T-helper 9 cell (primary cell): Measurements from ENCODE around the gene TMEM168.
"Not testable (repeated sequence)": the region's sequence is repeated elsewhere in the genome, so short reads cannot be mapped to it uniquely, and the experiment has no call there.

Experiments used
- DNase-seq: peaks from one replicate; pipeline ENCODE4 v3.0.0-alpha.2; 2020
- total RNA-seq, 2 donors: gene quantifications; one replicate each; lab custom pipeline; 2026; lab: John Stamatoyannopoulos, UW

Gene TMEM168, protein sequence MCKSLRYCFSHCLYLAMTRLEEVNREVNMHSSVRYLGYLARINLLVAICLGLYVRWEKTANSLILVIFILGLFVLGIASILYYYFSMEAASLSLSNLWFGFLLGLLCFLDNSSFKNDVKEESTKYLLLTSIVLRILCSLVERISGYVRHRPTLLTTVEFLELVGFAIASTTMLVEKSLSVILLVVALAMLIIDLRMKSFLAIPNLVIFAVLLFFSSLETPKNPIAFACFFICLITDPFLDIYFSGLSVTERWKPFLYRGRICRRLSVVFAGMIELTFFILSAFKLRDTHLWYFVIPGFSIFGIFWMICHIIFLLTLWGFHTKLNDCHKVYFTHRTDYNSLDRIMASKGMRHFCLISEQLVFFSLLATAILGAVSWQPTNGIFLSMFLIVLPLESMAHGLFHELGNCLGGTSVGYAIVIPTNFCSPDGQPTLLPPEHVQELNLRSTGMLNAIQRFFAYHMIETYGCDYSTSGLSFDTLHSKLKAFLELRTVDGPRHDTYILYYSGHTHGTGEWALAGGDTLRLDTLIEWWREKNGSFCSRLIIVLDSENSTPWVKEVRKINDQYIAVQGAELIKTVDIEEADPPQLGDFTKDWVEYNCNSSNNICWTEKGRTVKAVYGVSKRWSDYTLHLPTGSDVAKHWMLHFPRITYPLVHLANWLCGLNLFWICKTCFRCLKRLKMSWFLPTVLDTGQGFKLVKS
- total RNA-seq: 19.8 to 35.0 reads per million in 2 donors

DNA sequence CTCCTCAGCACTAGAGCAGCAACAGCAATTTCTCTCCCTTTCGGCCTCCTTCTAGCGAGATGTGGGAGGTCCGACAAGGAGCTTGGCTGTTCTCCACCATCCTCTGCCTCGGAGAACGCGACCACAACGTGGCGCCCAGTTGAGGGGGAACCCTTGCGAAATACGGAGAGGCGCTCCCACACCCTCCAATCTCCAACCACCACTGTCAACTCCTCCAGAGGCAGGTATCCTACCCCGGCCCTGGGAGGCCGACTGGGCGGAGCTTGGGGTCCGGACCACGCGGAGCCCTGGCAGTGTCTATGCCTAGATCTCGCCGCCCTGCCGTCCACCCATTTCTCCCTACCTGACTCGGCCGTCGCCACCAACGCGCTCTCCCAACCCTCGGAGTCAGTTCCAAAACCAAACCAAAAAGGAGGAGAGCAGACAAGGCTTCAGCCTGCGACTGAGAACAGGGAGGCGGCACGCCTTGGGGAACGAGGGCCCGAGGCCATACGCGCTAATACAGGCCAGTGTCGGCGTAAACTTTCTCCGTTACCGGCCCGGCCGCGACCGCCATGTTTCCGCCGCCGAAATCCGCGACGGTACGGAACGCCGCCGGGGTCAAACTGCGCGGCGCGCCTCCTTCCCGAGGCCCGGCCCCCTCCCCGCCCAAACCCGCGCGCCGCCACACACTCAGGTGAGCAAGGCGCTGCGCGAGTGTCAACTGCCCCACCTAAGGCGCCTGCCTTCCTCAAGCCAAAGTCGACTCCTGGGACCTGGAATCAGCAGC, at the start of gene TMEM168:
TSS of gene TMEM168 (minus strand) at position 577 of the 769 bp plus-strand sequence. CDS start 5,568 bp downstream, outside the sequence.
- peak; percentile 87 for DNase-seq

DNA sequence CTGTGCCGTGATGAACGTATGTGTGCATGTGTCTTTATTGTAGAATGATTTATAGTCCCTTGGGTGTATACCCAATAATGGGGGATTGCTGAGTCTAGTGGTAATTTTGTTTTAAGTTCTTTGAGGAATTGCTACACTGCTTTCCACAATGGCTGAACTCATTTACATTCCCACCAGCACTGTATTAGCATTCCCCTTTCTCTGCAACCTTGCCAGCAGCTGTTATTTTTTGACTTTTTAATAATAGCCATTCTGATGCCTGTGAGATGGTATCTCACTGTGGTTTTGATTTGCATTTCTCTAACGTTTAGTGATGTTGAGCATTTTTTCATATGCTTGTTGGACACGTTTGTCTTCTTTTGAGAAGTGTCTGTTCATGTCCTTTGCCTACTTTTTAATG, 45.7 kb upstream of the TMEM168 start:
- DNase-seq: not testable (repeated sequence)

DNA sequence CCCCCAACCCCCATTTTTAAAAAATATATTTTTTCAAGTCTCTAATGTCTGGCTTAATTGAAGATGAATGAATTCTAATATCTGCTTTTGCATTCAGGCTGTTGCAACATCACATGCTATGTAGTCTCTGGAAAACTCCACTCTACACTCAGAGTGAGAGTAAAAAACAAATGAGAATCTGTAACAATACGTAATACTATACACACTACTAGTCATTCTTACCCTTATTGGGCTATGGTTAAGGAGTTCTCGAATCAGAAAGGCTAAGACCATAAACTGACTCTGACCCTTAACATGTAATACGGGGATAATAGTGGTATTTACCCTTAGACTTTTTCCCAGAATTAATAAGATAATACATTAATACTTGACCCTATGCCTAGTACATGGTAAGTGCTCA, 42.9 kb upstream of the TMEM168 start:
- no peak for DNase-seq

DNA sequence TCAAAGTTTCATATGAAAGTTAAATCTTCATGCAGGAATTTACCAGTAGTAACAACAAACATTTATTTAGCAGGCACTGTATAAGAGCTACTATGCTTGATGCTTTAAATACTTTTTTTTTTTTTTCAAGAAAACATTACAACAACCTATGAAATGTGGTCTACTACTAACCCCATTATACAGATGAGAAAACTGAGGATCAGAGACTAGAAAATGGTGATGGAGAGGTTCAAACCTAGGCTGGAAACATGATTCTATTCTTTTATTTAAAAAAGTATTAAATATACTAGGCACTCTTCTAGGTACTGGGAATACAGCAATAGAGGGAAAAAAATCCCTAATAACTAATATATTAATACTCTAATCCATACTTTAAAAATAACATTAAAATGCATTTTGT, 40.6 kb upstream of the TMEM168 start:
- no peak for DNase-seq

DNA sequence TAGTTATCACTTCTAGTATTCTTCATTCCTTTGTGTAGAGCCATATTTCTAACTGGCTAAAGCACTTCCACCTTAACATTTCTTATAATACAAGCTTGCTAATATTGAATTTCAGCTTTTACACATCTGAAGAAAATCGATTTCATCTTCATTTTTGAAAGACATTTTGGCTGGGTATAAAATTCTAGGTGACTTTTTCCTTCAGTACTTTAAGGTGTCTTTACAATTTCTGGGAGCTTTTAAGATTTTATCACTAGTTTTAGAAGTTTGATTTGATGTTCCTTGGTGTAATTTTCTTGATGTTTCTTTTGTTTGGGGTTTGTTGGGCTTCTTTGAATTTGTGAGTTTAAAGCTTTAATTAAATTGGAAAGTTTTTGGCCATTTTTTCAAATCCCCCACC, 38.5 kb upstream of the TMEM168 start:
- DNase-seq: no peak

DNA sequence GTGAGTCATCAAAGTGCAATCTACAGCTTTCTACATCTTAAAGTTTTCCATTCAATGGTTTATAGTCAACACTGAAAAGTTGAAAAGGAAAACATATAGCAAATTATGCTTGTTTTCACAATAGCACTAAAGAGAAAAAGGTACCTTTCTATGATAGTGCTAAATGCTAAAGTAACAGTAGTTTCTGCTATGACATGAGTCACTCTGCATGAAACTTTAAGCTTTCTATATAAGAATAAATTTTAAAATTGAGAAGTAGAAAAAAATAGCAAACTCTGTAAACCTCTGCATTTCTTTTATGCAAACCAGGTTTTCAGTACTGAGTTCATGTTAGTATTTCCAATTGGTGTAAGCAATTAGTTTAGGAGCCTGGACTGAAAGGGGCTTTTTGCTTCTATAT, 31.2 kb upstream of the TMEM168 start:
- no peak for DNase-seq

DNA sequence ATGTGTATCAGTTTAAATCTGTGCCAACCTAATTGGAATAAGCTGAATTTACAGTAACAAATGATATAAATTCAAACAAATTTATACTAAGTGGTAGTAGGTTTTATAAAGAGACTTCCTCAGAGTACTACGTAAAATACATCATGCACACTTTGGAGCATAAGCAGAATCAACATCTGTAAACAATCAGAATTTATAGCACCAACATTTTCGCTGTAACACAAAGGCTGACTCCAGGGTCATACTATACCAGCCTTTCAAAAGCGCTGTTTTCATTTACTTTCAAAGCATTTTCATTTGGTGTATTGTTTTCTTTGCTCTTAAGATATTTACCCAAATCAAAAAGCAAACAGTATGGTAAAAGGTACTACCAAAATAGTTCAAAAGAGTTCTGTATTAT, 29.3 kb upstream of the TMEM168 start:
- DNase-seq: no peak

DNA sequence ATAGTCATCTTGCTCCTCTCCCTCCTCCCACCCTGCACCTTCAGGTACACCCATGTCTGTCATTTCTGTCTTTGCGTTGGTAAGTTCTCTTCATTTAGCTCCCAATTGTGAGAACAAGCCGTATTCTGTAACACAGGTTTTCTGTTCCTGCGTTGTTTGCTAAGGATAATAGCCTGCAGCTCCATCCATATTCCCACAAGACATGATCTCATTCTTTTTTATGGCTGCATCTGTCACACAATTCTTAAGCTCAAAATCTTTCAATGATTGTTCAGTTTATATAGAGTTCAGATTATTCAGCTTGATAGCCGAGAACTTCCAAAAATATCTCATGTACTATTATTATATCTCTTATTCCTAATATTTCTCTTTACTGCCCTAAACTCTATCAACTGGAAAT, 16.0 kb upstream of the TMEM168 start:
- DNase-seq: no peak

DNA sequence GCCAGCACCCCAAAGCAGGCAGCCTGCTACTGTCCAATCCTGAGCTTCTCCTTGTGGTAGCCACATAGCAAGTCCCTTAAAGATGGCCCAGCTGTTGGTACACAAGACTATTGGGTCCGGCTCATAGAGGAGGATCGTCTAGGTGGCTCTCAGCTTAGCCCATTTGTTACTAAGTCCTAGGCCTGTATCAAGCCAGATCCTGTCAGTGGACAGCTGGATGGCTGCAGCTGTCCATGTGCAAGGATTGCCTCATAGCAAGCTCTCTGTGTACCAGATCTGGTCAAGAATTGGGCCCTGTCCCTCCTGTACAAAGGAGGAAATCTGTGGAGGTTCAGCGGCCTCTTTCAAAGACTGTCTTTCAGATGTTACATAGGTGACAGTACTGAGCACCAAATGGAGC, 12.2 kb upstream of the TMEM168 start:
- DNase-seq: no peak

DNA sequence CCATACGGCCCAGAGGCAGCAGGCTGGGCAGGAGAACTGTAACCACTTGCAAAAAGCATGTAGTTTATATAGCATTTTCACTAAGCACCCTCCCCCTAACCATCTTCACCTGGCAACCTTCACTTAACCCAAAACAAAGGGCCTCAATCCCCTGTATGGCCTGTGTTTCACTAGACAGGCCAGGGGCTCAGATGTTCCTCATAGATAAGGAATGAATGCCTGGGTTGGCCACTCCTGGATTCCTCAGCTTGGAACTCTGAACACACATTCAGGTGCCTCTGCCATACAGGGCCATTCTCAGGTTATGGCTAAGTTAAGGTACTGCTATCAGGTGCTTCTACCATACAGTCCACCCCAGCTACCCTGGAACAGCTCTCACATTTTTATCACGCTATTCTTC, 10.3 kb upstream of the TMEM168 start:
- DNase-seq: no peak

DNA sequence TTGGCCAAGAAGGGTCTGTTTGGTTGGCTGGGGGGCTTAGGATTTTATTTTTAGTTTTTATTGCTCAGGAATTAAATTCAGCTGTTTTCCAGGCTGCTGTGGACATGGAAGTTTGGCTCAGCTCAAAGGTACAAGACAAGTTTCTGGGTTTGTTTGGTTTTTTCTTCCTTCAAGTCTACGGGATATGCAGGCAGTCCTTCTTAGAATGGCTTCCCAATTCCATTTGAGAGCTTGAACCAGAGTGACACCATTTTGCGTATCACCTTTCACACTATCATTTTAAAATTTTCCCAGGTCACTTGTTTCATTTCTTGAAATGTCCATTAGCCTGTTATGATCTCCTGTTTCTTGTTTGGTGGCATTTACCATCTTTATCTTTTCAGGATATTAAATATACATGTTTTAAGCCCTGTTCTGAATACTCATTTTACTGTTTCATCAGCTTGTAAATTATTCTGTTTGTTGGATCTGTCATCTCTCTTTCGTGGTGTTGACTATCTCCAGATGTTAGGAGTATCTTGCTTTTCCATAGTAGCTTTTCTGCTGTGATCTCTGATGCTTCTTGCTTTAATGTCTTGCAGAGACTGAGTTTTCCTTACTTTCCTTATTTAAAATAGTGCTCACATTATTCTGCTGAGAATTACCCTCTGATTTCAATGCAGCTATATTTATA, 9.4 kb upstream of the TMEM168 start:
- no peak for DNase-seq

DNA sequence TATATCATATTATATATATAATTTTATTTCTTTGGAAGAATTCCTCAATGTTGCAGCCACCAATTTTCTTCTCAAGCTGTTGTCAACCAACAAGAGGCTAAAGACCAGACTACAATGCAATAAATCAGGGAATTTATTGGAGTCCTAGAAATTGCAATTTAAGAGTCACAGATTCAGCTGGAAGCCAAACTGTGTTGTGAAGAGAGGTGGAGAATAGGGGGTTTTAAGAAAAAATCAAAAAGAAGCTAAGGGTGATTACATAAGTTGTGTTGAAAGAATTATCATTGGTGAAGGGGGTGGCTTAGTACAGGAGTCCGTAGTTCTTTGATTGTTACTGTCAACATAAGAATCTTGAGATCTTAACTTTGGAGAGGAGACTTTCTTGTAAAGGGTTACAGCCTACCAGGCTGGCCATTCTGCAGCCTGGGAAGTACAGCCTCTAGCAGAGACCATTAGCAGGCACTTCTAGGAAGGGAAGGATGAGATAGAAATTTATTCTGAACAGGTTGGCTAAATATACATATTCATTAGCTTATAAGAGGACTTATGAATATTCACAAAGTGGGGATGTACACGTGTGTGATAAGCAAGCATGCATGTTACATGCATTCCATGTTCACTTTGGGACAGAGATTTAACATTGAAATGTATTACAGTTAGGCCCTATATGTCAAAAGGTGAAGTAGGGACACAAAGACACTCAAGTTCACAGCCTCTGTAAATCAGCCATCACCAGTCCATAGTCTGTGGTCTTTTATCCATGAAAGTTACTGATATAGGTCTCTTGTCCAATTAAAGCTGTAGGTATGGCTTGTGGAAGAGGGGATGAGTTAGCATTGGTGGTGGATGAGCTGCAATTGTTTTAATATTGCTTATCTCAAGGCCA, 8.3 kb upstream of the TMEM168 start:
- no peak for DNase-seq

DNA sequence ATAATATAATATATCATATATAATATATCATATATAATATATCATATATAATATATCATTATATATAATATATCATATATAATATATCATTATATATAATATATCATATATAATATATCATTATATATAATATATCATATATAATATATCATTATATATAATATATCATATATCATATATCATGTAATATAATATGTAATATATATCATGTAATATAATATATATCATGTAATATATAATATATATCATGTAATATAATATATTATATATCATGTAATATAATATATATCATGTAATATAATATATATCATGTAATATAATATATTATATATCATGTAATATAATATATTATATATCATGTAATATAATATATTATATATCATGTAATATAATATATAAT, 6.4 kb upstream of the TMEM168 start:
- not testable (repeated sequence) for DNase-seq

DNA sequence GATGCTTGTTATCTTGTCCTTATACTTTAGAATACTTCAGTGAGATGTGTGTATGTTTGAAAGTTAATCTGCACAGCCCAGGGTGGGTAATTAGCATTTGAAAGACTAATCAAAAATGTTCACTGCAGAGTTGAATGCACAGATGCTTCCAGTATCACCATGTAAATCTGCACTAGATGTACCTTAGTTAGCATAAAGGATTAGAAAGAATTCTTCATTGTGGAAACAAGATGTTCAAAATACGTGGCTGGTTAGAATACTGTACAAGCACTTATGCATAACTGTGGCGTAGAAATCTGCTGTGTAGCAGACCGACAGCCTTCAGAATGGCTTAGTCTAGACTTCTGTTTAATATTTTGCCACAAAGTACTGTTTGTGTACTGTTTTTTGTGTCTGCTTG, 2.2 kb upstream of the TMEM168 start:
- no peak for DNase-seq

DNA sequence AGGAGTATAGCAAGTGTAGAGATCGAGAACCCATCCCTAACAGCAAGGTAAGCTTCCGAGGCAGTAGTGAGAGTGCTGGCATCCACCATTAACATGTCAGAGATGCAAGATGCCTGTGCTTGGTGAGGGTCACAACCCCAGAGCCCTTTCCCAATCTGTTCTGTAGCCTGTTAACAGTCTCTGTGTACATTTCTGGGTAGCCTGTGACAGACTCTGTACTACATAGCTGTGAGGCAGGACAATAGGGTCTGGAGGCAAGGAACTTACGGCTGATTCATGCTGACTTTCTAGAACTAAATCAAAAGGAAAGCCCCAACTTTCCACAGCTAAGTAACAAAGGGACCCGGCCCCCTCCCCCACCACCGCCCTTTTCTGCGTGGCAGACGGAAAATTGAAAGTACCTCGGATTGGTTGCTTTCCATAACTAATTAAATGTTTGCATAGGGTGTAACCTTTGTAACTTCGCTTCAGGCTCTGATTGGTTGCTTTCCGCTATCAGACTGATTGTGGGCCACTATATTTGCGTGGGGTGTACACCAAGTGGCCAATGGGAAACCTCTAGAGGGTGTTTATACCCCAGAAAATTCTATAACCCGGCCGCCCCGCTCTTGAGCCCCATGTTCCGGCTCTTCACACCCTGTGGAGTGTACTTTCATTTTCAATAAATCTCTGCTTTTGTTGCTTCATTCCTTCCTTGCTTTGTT, 1.4 kb upstream of the TMEM168 start:
- no peak for DNase-seq

DNA sequence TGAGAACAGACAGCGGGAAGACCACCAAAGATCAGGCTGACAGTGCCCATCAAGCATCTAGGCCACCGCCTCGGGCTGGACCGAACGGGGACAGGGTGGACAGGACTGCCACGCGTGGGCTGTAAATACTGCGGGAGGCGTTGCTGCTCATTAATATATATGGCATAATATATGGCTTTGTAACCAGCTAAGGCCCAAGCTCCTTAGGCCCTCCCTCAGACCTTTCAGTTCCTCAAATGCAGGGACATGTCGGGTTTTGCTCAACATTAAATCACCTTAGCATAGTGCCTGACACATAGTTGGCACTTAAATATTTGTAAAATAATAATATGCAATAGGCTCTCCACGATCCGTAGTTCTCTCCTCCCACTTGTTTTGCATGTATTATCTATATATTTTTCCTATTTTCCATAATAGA, 402 bp upstream of the TMEM168 start:
- DNase-seq: no peak

DNA sequence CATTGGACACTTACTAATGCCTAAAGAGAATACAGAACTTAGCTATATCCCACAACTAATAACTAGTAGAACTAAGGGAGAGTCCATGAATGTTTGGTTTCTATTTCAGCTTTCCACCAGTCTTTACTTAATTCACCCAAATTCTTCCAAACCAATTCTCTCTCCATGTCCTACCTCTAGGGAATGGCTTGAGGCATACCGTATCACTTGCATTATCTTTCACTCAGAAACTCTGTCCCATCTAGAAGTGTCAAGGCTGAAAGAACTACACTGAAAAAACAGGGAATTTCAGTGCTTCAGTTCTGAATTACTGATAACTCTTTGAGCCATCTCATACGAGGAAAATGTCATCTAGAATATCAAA, 758 bp downstream of the TMEM168 start:
- DNase-seq: no peak

DNA sequence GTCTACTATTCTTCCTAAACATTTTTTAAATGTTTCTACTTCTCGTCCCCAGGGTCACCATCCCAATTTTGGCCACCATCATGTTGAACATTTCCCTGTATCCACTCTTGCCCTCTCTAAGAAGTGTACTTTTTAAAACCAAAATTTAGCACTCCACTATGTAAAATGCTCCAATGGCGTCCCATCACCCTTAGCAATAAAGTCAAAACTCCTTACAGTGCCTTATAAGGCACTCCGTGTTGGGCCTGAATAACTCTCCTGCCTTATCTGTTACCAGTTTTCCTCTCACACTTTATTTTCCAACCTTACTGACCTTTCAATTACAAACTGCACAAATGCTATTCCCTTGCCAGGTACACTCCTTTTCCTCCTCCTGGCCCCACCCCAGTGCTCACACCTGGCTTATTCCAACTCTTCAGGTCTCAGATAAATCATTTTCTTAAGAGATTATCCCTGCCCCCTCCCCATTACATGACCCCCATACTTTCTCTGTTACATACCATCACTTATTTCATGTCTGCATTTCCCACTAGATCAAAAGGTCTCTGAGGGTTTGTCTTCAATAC, 1.3 kb downstream of the TMEM168 start:
- no peak for DNase-seq

DNA sequence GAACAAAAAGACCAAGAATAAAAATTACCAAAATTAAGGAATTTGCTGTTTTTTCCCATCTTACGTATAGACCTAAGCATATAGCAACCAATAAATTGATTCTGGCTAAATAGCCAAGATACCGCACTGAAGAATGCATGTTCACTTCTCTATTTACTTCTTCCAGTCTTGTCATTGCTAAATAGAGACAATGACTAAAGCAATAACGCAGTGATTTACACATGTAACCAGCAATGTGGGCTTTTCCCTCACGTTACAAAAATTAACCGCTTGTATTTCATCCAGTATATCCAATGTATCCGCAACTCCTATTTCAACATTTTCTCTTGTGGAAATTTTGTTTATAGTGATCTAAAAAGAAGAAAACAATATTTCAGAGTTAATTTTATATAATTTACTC, 5.6 kb downstream of the TMEM168 start:
- no peak for DNase-seq

DNA sequence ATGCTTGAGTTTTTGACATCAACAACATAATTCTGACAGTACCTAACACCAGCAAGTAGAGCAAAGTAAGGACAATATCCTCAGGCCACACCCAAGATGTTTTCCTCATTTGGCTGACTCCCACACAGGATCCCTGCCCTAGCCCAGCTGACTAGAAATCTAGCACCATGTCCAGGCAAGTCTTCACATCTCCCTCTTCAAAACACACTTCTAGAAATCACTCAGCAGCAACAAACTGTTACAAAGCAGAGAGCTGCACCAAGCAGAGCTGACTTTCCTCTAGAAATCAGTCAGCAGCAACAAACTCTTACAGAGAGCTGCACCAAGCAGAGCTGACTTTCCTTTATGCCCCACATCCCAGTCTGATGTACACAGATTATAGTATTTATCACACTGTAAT, 7.7 kb downstream of the TMEM168 start:
- DNase-seq: no peak

DNA sequence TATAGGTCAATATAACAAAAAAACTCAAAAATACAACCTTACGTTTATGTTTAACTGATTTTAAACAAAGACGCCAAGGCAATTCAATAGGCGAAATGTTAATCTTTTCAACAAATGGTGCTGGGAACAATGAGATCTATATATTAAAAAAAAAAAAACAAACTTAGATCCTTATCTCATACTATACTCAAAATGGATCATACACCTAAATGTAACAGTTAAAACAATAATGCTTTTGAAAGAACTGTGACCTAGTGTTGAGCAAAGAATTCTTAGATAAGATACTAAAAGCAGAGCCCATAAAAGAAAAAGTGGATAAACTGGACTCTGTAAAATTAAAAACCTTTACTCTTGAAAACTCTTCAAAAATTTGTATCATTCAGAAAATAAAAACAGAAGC, 8.6 kb downstream of the TMEM168 start:
- no peak for DNase-seq
